MM.1S (cell line): ENCODE results near the gene VAT1.

Source experiments
- EZH2 ChIP-seq: fragments of 300-600 bp; sonication (generic); optimal IDR thresholded peaks from 2 replicates; pipeline ENCODE3; 2017; ENCODE audit warnings: low read depth, mild to moderate bottlenecking, antibody characterized with exemption, low read length, mixed read lengths
- EZH2phosphoT487 ChIP-seq: fragments of 300-600 bp; sonication (generic); IDR thresholded peaks from 2 replicates; pipeline ENCODE4 v1.6.1; 2018; ENCODE audit warnings: antibody characterized with exemption, low read length
- TF ChIP-seq, protein P1 (sequence below): fragments of 300-600 bp; sonication (generic); IDR thresholded peaks from 2 replicates; pipeline ENCODE4 v1.5.1; 2016; ENCODE audit warnings: antibody characterized with exemption, low read length, mixed read lengths

DNA sequence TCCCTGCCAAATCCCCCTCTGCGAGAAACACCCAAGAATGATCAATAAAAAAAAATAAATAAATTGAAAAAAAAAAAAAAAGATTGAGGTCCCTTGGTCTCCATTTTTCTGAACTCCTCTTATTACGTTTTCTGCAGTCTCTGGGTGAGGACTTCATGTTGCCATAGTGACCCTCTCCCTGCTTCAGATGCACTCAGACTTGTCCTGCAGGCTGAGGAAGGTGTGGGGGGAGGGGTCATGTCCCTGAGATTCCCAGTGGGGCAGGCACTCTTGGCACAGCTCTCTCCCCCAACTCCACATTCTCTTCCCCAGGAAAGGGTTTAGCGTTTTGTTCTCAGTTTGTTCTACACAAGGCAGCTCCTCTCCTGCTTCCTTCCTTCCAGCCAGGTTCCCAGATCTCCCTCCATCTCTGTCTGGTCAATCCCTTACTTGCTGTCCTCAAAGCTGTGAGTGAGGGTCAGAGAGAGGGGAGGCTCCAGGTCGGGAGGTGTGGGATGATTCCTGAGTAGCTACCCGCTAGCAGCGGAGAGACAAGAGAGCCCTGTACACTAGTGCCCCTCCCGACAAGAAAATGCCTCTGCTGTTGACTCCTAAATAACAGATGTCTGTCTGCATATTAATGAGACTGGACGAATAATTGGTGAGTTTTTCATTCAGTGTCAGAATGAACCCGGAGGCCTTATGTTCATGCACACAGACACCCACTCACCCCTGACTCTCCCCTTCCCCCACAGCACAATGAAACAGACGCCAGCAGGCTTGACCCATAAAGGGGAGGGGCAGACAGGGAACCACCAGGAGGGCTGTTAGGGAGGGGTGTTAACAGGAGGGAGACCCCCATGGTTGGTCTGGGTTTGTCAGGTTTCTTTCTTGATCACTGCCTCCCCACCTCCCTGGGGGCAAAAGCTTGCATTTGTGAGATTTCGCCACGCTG lies 12.0 kb upstream of the VAT1 start:
- TF ChIP-seq, protein P1, sequence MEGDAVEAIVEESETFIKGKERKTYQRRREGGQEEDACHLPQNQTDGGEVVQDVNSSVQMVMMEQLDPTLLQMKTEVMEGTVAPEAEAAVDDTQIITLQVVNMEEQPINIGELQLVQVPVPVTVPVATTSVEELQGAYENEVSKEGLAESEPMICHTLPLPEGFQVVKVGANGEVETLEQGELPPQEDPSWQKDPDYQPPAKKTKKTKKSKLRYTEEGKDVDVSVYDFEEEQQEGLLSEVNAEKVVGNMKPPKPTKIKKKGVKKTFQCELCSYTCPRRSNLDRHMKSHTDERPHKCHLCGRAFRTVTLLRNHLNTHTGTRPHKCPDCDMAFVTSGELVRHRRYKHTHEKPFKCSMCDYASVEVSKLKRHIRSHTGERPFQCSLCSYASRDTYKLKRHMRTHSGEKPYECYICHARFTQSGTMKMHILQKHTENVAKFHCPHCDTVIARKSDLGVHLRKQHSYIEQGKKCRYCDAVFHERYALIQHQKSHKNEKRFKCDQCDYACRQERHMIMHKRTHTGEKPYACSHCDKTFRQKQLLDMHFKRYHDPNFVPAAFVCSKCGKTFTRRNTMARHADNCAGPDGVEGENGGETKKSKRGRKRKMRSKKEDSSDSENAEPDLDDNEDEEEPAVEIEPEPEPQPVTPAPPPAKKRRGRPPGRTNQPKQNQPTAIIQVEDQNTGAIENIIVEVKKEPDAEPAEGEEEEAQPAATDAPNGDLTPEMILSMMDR, result no peak
- TF ChIP-seq EZH2 (no peak), EZH2phosphoT487 (no peak)
